Tibial artery (tissue), 4 donors: ENCODE data around the gene ENHO.

ENCODE experiments used
- DNase-seq, 2 donors: peaks; one replicate each; pipeline ENCODE4 v3.0.0-alpha.2; 2019
- H3K27ac ChIP-seq, 2 donors: fragments of 200-600 bp; sonication (generic) in 1 of 2; 1 replicate in 1 of 2; 2 replicates in 1 of 2; pipeline ENCODE4 v1.5.1; 2018 to 2019; ENCODE audit warnings: mild to moderate bottlenecking in 1 of 2
- H3K27me3 ChIP-seq, 2 donors: fragments of 200-600 bp; sonication (generic) in 1 of 2; one replicate each; pipeline versions ENCODE4 v1.5.1 to v1.6.0; 2016 to 2019
- H3K36me3 ChIP-seq, 3 donors: fragments of 200-600 bp; sonication (generic) in 2 of 3; one replicate each; pipeline ENCODE4 v1.5.1; 2016 to 2019; ENCODE audit warnings: mild to moderate bottlenecking in 2 of 3
- H3K4me1 ChIP-seq, 4 donors: fragments of 200-600 bp; sonication (generic) in 2 of 4; 1 replicate in 3 of 4; 2 replicates in 1 of 4; pipeline ENCODE4 v1.5.1; 2016 to 2019
- H3K4me3 ChIP-seq, 2 donors: fragments of 200-600 bp; sonication (generic) in 1 of 2; 1 replicate in 1 of 2; 2 replicates in 1 of 2; pipeline ENCODE4 v1.5.1; 2018 to 2019; ENCODE audit warnings: mild to moderate bottlenecking in 2 of 2
- H3K9me3 ChIP-seq, 3 donors: fragments of 200-600 bp; sonication (generic) in 1 of 3; one replicate each; pipeline ENCODE4 v1.5.1; 2016 to 2019
- intact Hi-C: fragments of 100-400 bp; cut with DNase I; formaldehyde crosslinking; loops from one replicate; pipeline ENCODE4 v1.15.0; 2023; ENCODE audit warnings: low total_unique reads
- TF ChIP-seq, protein P1 (sequence below), 2 experiments: fragments of 200-600 bp in 1 of 2; fragments of 450-650 bp in 1 of 2; IDR thresholded peaks; one replicate each; pipeline ENCODE4 v1.5.1; 2017 to 2019; ENCODE audit warnings: antibody characterized with exemption in 2 of 2, mild to moderate bottlenecking in 1 of 2, moderate library complexity in 1 of 2

Gene ENHO

DNA sequence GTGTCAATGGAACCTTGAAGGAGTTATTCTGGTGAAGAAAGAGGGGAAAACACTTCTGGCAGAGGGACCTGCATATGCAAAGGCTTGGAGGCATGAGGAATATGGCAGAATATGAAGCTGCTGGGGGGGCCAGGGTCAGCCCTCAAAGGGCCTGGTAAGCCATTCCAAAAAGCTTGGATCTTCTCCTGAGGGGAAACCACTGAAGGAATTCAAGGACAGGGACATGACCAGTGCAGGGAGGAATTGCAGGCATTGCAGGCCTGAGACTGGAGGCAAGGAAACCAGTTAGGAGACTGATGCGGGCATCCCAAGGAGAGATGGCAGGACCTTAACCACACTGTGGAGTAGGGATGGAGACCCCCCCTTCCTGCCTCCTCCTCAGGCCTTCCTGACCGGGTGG, 21.4 kb downstream of the ENHO start:
- Histone ChIP-seq H3K27ac (no peak overlapping the region), H3K4me3 (no peak overlapping the region), H3K27me3 (no peaks in the 10 kb centered on the region), H3K36me3 (no peaks in the 10 kb centered on the region), H3K4me1 (peaks cover 0 to 26% (median 21%) of the 10 kb centered on the region in 4 donors), H3K9me3 (no peaks in the 10 kb centered on the region)
- TF ChIP-seq, protein P1, sequence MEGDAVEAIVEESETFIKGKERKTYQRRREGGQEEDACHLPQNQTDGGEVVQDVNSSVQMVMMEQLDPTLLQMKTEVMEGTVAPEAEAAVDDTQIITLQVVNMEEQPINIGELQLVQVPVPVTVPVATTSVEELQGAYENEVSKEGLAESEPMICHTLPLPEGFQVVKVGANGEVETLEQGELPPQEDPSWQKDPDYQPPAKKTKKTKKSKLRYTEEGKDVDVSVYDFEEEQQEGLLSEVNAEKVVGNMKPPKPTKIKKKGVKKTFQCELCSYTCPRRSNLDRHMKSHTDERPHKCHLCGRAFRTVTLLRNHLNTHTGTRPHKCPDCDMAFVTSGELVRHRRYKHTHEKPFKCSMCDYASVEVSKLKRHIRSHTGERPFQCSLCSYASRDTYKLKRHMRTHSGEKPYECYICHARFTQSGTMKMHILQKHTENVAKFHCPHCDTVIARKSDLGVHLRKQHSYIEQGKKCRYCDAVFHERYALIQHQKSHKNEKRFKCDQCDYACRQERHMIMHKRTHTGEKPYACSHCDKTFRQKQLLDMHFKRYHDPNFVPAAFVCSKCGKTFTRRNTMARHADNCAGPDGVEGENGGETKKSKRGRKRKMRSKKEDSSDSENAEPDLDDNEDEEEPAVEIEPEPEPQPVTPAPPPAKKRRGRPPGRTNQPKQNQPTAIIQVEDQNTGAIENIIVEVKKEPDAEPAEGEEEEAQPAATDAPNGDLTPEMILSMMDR (IDR thresholded peaks at IDR 0.05): no peak
- intact Hi-C loops: loop anchor here (5.0 kb wide), 1 partner anchor 99 kb away; no protein-coding TSS in a partner anchor
- no peak for DNase-seq

- intact Hi-C loops: loop anchor here (5.0 kb wide), 1 partner anchor 98 kb away; no protein-coding TSS in a partner anchor
- Histone ChIP-seq H3K9me3 (no peaks in the 10 kb centered on the region), H3K27ac (no peak overlapping the region), H3K36me3 (no peaks in the 10 kb centered on the region), H3K4me1 (peaks cover 0 to 26% (median 21%) of the 10 kb centered on the region in 4 donors), H3K4me3 (no peak overlapping the region), H3K27me3 (no peaks in the 10 kb centered on the region)
- peak in 1 of 2 donors; percentile 44 for DNase-seq
- TF ChIP-seq, protein P1 (IDR thresholded peaks at IDR 0.05): peak; percentile 91 to 99
These were observed 22.0 kb downstream of the ENHO start for GRCh38 chr9:34500623-34501267.

DNA sequence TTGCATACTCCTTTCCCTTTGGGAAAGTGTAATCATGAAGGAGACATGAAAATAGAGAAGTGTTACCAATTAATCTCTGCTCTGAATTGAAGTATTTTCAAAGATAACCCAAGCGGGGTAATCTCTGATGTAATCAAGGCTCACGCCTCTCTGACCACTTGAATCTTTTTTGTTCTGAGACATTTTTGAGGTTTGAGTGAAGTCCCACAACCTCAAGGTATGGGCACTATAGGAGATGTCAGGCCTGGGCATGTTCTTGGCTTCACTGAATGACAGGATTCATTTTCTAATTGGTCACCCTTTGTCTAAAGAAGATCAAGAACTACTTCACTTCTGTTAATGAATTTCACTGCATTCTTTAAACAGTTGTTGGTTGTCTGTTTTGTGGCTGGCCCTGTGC, 23.7 kb downstream of the ENHO start:
- Histone ChIP-seq H3K27ac (no peak overlapping the region), H3K4me3 (no peak overlapping the region), H3K4me1 (peaks cover 0 to 26% (median 21%) of the 10 kb centered on the region in 4 donors), H3K27me3 (no peaks in the 10 kb centered on the region), H3K36me3 (no peaks in the 10 kb centered on the region), H3K9me3 (no peaks in the 10 kb centered on the region)
- TF ChIP-seq, protein P1 (IDR thresholded peaks at IDR 0.05): no peak
- intact Hi-C loops: no loop called here
- no peak for DNase-seq

GRCh38 chr9:34498553-34498952, 24.2 kb downstream of the ENHO start:
- intact Hi-C loops: no loop called here
- H3K36me3 ChIP-seq: no peaks in the 10 kb centered on the region

GRCh38 chr9:34496149-34496712, 26.6 kb downstream of the ENHO start:
- H3K27me3 ChIP-seq: peaks cover 0 to 5% of the 10 kb centered on the region in 2 donors
- peaks cover 0 to 3% (median under 1%) of the 10 kb centered on the region in 4 donors for H3K4me1 ChIP-seq
- no peaks in the 10 kb centered on the region for H3K9me3 ChIP-seq
- intact Hi-C loops: no loop called here
- no peak overlapping the region for H3K4me3 ChIP-seq
- no peak for DNase-seq
- TF ChIP-seq, protein P1 (IDR thresholded peaks at IDR 0.05): no peak
- no peaks in the 10 kb centered on the region for H3K36me3 ChIP-seq
- no peak overlapping the region for H3K27ac ChIP-seq

More at GRCh38 chr9:34498553-34498952, 24.2 kb downstream of the ENHO start:
- Histone ChIP-seq H3K4me3 (no peak overlapping the region), H3K27ac (no peak overlapping the region), H3K9me3 (no peaks in the 10 kb centered on the region), H3K27me3 (no peaks in the 10 kb centered on the region), H3K4me1 (peaks cover 0 to 26% (median 20%) of the 10 kb centered on the region in 4 donors)
- TF ChIP-seq, protein P1 (IDR thresholded peaks at IDR 0.05): no peak
- DNase-seq: no peak
